ENCODE measurements around the gene CUX1. TPM values are rescaled to one million over a fixed set of nuclear protein-coding genes. Genes with fewer than 3 reads are reported as not detected.
A peak's percentile ranks its signal among the peaks of the same experiment; 100 is the strongest.

The CUX1 gene
- total RNA-seq, 1 experiment from 2014 or later, result 53.5 TPM

DNA sequence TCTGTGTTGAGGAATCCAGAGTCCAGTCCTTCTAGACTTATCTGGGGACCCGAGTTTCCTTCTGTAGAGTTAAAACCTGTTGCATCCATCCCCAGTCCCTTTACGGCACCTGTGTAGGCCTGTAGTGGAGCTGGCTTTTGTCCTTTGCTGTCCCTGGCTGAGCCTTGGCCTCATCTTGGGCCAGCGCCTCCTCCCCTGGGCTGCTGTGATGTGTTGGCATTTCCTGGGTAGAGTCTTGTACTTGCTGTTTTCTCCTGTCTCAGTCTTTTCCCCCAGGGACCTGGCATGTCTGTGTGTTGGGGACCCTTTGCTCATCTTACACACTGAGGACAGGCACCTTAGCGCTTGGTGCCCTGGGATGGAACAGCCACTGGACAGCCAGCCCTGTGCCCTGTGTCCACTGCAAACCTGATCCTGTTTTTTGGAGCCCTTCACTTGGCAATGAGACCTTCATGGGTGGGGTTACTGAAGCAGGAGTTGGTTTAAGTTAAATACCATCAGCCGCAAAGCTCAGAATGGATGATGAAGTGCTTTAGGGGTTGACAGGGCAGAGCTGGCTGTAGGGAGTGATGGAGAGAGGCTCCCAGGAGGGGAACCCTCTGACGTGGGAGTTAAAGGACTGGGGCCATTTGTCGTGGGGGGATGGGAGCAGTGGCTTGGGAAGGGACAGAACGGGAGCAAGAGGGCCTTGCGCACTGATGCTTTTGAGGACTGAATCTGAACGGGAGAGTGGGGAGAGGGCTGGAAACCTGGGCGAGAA, 50.9 kb downstream of the CUX1 start:
- H3T11ph ChIP-seq (ENCODE audit: low read length), result no peak overlapping the region
- H4K20me1 ChIP-seq (ENCODE audit: control insufficient read depth, insufficient read depth, insufficient read length), result peaks cover 7% of the 10 kb centered on the region
- Mint-ChIP-seq H3K4me3 (peak overlapping the region in 1 of 2 experiments; percentile 59; a peak in 2 of 5 replicates), H3K27me3 (ENCODE audit: low read depth) (no peaks in the 10 kb centered on the region), H3K9me3 (no peaks in the 10 kb centered on the region; a peak in 1 of 5 replicates), H3K36me3 (ENCODE audit: insufficient read depth in 1 of 3, low read depth in 3 of 3) (peaks cover 2 to 10% (median 6%) of the 10 kb centered on the region in 3 experiments; a peak in 5 of 7 replicates), H3K4me1 (peaks cover 38 to 51% of the 10 kb centered on the region in 2 experiments), H3K27ac (peak overlapping the region; percentile 87 to 98 (median 94))
- no peak overlapping the region for H2AFZ ChIP-seq (ENCODE audit: low read length)
- H3K27ac ChIP-seq (ENCODE audit: insufficient read length, low read depth, low read length), result no peak overlapping the region
- peaks cover 34% of the 10 kb centered on the region for H3K79me2 ChIP-seq (ENCODE audit: insufficient read depth, low read length)
- H3K79me1 ChIP-seq (ENCODE audit: insufficient read depth, low read depth, low read length, poor library complexity, severe bottlenecking), result peaks cover 2% of the 10 kb centered on the region
- H2BK5ac ChIP-seq (ENCODE audit: insufficient read length, low read length), result no peak overlapping the region
- H2BK120ac ChIP-seq (ENCODE audit: low read depth, low read length, poor library complexity, severe bottlenecking), result no peak overlapping the region
- no peaks in the 10 kb centered on the region for H3K9me3 ChIP-seq (ENCODE audit: control insufficient read depth, low read depth, low read length)
- H3K4me1 ChIP-seq (ENCODE audit: insufficient read depth, low read length), result peaks cover 17% of the 10 kb centered on the region
- H3K4ac ChIP-seq (ENCODE audit: low read depth, low read length), result no peak overlapping the region; the same call in 1 of the 2 replicates
- H3K56ac ChIP-seq (ENCODE audit: insufficient read length, low read depth, low read length), result no peak overlapping the region
- no peak overlapping the region for H2BK20ac ChIP-seq (ENCODE audit: low read depth, low read length, poor library complexity, severe bottlenecking)
- H2BK12ac ChIP-seq (ENCODE audit: insufficient read length, low read depth, low read length), result no peak overlapping the region
- no peak overlapping the region for H4K8ac ChIP-seq (replicated peaks; ENCODE audit: insufficient read length, low read depth, low read length)
- DNase-seq, result no peak
- WGBS (ENCODE audit: extremely low coverage, insufficient read length, low lambda C conversion rate), result no CpG with 5 or more reads among the region's 11 CpGs
- peak overlapping the region; percentile 37 for H4K91ac ChIP-seq (ENCODE audit: insufficient read length, low read depth, low read length)
- H3K9ac ChIP-seq (ENCODE audit: extremely low read depth, insufficient read length, low read length), result no peak overlapping the region
- no peak overlapping the region; the same call in 1 of the 2 replicates for H3K14ac ChIP-seq (ENCODE audit: insufficient read depth, low read length)
- H3K18ac ChIP-seq (ENCODE audit: insufficient read length, low read depth, low read length), result peak overlapping the region; percentile 11
- TF ChIP-seq, protein P1, sequence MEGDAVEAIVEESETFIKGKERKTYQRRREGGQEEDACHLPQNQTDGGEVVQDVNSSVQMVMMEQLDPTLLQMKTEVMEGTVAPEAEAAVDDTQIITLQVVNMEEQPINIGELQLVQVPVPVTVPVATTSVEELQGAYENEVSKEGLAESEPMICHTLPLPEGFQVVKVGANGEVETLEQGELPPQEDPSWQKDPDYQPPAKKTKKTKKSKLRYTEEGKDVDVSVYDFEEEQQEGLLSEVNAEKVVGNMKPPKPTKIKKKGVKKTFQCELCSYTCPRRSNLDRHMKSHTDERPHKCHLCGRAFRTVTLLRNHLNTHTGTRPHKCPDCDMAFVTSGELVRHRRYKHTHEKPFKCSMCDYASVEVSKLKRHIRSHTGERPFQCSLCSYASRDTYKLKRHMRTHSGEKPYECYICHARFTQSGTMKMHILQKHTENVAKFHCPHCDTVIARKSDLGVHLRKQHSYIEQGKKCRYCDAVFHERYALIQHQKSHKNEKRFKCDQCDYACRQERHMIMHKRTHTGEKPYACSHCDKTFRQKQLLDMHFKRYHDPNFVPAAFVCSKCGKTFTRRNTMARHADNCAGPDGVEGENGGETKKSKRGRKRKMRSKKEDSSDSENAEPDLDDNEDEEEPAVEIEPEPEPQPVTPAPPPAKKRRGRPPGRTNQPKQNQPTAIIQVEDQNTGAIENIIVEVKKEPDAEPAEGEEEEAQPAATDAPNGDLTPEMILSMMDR (conservative IDR thresholded peaks at IDR 0.05), result no peak
- H3K4me2 ChIP-seq (ENCODE audit: insufficient read depth, insufficient read length, low read length), result no peak overlapping the region
- no peak overlapping the region for H2AK5ac ChIP-seq (ENCODE audit: insufficient read length, low read length)
- no peak overlapping the region for H3K23ac ChIP-seq (ENCODE audit: insufficient read length, low read depth, low read length)
- H3K23me2 ChIP-seq (ENCODE audit: insufficient read length, low read depth, low read length, poor library complexity, severe bottlenecking), result no peaks in the 10 kb centered on the region
- no peak overlapping the region for H4K5ac ChIP-seq (ENCODE audit: insufficient read length, low read depth, low read length)
- no peaks in the 10 kb centered on the region for H3K27me3 ChIP-seq (ENCODE audit: insufficient read depth, low read length)
- H2BK15ac ChIP-seq (ENCODE audit: low read depth, low read length), result no peak overlapping the region

Data from H9 (cell line).